GM13976 (cell line): ENCODE results near the gene RAB9A.

Experiments
- DNase-seq: peaks from one replicate; pipeline ENCODE4 v3.0.0; 2012; ENCODE audit warnings: low spot score
- CTCF ChIP-seq: IDR thresholded peaks from 2 replicates; pipeline ENCODE4 v1.5.1; 2012; ENCODE audit warnings: borderline replicate concordance, mild to moderate bottlenecking; ENCODE audit not compliant: insufficient read depth; ENCODE audit errors: extremely low read depth, missing control alignments, control extremely low read depth
- in situ Hi-C: fragments of 300-500 bp; cut with MboI; formaldehyde crosslinking; loops from one replicate; pipeline ENCODE4 v1.12.0; 2022; ENCODE audit warnings: low sequenced_read_pairs, mixed read lengths, inconsistent platforms; ENCODE audit not compliant: unreplicated experiment

RAB9A gene

GRCh38 chrX:13703589-13703988 is 14.7 kb downstream of the RAB9A start:
- in situ Hi-C loops = no loop called here
- TF ChIP-seq CTCF = no peak
- DNase-seq = no peak

- no peak for TF ChIP-seq CTCF
- no peak for DNase-seq
- in situ Hi-C loops = no loop called here
These were observed 22.2 kb downstream of the RAB9A start for GRCh38 chrX:13711141-13711540.

GRCh38 chrX:13716455-13716854 is 27.5 kb downstream of the RAB9A start:
- DNase-seq = no peak
- in situ Hi-C loops = no loop called here
- TF ChIP-seq CTCF = no peak

- no peak for TF ChIP-seq CTCF
- no peak for DNase-seq
- in situ Hi-C loops = no loop called here
These were observed 28.0 kb downstream of the RAB9A start for GRCh38 chrX:13716905-13717304.

- DNase-seq = no peak
- no peak for TF ChIP-seq CTCF
- in situ Hi-C loops = no loop called here
These were observed 29.0 kb downstream of the RAB9A start for GRCh38 chrX:13717700-13718472.

- DNase-seq = no peak
- in situ Hi-C loops = no loop called here
These were observed 30.4 kb downstream of the RAB9A start for GRCh38 chrX:13719192-13719856.

More at GRCh38 chrX:13719192-13719856, 30.4 kb downstream of the RAB9A start:
- no peak for TF ChIP-seq CTCF
